NCI-H2081 (cell line): Measurements from ENCODE around the gene PPP1R3C.
A peak's percentile ranks its signal among the peaks of the same experiment; 100 is the strongest.

ENCODE experiments used
- DNase-seq, 2 experiments: peaks; one replicate each; lab custom pipeline; 2025; lab: John Stamatoyannopoulos, UW

PPP1R3C gene

GRCh38 chr10:91601212-91601611, 31.7 kb downstream of the PPP1R3C start:
- DNase-seq = no peak

- DNase-seq = no peak
These were observed 34.5 kb downstream of the PPP1R3C start for GRCh38 chr10:91598211-91598977.

DNA sequence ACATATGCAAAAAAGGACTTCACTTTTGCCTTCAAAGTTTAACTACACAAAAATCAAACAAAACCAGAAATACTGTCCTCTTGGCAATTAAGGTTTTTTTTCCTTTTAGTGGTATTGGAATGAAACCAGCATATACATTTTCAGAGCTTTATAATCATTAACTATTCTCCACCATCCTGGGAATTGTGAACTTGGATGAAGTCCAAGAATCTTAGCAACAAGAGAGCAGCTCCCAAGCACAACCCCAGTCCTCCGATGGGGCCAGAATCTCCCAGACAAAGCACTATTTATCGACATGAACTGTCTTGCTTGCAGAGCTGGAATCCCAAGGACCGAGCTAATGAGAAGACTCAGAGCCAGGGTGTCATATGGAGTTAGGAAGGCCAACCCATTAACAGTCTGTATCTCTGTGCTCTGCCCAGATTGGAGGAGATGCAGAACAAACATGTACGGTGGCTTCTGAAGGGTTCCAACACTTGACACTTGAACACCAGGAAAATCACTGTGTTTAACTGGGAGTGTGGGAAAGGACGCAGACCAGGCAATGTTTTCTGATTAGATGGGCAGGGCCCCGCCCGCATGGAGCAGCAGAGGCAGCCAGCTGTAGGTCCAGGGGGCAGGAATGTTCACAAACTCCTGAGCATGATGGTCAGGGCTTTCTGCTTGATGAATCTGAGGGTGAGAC, 35.5 kb downstream of the PPP1R3C start:
- DNase-seq = peak in 1 of 2 experiments; percentile 14

DNA sequence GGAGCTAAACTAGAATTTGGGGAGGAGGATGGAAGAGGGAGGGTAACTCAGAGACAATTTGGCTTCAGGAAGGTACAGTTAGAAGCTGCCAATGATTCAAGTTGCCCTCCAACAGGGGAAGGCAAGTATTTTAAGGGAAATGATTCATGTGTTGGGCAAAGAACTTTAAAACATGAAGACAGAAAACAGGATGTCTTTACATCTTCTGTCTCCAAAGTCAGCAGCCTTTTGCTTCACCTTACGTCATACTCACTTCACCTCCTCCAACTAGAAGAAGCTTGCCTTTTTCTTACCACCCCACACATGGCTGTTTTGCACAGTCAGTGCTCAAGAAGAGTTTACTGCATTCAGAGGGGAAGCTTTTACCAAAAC, 36.1 kb downstream of the PPP1R3C start:
- no peak for DNase-seq

- DNase-seq = no peak
These were observed 39.0 kb downstream of the PPP1R3C start for GRCh38 chr10:91593834-91594233.

DNA sequence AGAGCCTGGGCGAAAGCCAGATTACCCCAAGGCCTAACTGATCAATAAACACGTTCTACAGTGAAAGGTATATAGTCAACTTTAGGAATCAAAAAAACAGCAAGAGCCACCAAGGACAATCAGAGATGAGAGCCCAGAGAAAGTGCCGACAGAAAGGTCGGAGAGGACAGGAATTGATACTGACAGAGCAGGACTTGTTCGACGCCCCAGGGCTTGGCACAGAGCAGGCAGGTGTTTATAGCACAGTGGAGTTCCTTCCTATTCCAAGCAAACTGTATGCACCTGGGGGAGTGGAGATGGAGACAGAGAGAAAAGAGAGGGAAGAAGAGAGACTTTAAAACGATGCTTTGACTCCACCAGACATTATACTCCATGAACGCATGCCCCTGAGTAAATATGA, 39.5 kb downstream of the PPP1R3C start:
- DNase-seq = no peak

DNA sequence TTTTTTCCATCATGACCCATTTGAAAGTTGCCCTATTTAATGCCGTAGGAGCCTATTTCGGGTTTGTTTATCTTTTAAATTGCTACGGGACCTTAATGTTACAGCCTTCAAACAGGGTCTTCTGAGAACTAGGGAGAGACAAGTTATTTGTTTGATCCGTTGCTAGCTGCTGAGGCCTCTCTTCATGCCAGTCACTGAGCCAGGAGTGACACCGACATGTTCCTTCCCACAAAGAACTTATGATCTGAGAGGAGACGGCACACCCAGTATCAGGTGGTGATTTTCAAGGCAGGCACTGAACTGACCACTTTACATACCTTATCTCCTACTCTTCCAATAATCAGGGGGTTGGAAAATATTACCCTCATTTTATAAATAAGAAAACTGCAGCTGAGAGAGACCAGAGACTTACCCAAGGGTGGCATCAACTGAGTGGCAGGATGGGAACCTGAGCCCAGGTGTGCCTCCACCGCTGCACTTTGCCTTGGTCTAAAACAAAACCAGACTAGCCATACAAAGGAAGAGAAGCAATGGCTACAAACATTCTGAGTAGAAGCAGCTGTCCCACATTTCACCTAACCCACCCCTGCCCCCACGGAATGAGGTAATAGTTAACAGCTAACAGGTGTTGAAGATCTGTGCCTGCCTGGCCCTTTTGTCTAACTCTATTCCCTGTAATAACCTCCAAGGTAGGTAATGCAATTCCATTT, 40.5 kb downstream of the PPP1R3C start:
- peak in 1 of 2 experiments; percentile 7 for DNase-seq

- DNase-seq = no peak
These were observed 41.1 kb downstream of the PPP1R3C start for GRCh38 chr10:91591797-91592174.

DNA sequence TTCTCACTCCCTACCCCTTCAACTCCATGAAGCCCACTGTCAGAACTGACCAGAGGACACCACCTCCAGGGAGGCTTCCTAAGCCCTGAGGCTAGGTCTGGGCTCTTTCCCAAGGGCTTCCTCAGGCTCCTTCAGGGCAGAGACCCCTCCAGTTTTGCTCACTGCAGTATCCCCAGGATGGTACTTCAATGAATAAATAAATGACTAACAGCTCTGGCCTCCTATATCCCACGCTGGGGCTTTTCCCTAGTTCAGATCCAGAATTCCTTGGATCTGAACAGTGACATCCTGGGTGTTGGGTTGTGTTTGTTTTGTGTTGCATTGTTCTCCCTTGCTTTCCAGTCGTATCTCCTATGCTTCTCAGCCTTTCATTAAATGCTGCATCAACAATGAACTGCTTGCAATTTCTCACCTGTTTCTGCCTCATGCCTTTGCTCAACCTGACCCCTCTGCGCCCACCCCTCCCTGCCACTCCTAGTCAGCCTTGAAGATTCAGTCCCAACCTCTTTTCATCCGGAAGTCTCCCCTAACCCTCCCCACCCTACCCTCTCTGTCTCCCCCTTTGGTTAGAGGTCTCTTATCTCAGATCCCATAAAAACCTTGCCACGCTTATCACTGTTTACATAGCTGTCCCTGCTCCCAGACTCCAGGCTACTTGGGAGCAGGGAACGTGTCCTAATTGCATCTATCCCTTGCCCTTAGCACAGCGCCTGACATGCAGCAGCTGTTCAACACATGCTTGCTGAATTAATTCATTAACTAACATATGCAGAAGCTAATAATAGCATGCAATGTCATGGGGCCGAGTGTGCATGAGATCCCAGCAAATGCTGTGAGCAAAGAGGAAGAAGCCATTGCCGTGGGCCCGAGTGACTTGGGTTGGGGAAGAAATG, 41.7 kb downstream of the PPP1R3C start:
- no peak for DNase-seq

GRCh38 chr10:91590142-91590903, 42.5 kb downstream of the PPP1R3C start:
- DNase-seq = no peak

GRCh38 chr10:91589658-91590035, 43.2 kb downstream of the PPP1R3C start:
- no peak for DNase-seq

- DNase-seq = no peak
These were observed 43.7 kb downstream of the PPP1R3C start for GRCh38 chr10:91589015-91589657.

DNA sequence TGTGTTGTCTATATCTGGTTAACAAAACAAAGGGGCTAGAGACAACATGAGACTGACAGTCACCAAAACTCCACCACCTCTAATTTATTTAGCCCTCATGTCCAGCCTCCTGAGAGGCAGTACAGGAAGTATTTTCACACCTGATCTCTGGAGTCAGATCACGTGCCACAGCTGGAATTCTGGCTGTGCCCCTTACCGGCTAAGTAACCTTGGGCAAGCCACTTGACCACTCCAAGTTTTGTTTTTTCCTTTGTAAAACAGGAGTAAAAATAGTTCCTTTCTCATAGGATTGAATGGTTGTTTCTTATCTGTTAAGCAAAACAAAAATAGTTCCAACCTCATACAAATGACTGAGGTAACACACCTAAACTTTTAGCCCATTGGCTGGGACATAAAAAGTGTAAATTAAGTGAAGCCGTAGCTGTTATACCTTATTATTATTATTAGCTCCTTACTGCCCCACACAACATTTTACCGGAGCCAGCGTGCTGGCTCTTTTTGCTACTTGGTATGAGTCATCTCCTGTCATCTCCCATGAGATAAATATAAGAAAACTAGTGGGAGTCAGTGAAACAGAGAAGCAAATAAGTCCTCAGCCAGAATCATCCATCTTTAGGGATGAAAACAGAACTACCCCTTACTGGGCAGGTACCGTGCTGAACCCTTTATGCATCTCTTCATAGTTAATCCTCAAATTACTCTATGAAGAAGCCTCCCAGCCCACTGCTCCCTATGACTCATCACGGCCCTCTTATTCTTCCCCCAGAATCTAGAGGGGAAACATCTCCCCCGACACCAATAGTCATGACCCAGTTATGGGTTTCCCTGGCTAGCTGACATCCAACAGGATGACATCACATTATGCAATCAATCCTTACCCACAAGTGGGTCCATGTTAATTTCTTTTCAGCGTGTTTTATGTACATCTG, 44.9 kb downstream of the PPP1R3C start:
- DNase-seq = no peak

DNA sequence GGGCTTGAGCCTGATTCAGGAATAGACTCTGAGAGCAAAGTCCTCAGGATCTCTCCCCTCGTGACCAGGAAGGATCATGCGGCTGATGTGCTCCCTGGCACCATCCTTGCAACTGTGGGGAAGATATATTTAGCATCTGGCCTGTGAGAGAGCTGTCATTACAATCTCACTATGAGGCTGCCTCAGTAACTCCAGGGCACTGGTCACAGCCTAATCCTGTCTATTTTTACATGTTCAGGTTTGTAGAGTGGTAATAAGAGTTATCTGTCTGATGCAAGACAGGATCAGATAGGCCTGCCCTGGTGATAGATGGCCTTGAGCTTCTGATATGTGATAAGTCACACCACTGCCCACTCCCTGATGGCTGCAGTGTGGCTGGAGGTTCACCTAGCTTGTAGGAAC, 50.7 kb downstream of the PPP1R3C start:
- no peak for DNase-seq

DNA sequence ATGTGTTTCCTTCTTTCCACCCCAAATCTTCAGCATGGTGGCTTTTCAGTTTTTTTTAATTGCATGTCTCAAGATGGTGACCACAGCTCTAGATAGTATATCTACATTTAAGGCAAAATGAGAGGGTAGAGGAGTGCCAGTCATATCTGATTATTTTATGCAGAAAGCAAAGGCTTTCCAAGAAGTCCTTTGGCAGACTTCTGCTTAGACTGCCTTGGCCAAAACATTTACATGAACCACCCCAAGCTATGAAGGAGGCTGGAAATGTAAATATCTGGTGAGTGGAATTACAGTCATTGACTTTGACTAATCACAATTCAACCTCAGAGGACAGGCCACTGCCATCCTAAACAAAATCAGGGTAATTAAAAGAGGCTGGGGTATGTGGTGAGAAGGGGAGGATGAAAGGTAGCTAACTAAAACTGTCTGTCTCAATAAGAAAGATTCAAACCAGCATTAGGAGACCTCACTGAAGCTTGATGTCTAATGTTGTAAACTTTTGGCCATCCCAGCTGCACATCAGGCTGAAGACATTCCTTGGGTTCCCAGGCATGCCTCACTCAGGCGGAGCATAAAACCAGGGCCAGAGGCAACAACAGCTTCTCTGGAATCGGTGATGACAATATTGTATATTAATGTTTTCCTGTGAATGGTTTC, 53.4 kb downstream of the PPP1R3C start:
- DNase-seq = no peak
